IPS-18c (cell line): ENCODE data around the gene SAMD13.

ENCODE experiments used
- H3K4me3 ChIP-seq: 2 replicates; pipeline ENCODE4 v1.7.0; 2013; ENCODE audit warnings: low read depth, mild to moderate bottlenecking, low read length, moderate library complexity; ENCODE audit not compliant: insufficient read depth
- H3K9me3 ChIP-seq: one replicate; pipeline ENCODE4 v1.6.1; 2013; ENCODE audit warnings: mild to moderate bottlenecking, low read length, moderate library complexity; ENCODE audit not compliant: control insufficient read depth, insufficient read depth

The SAMD13 gene

GRCh38 chr1:84301004-84301784, at the start of gene SAMD13:
SAMD13 (plus strand) TSS chr1:84301708; CDS start chr1:84303235, 1,527 bp downstream.
- Histone ChIP-seq H3K4me3 (peak within 1 kb of the TSS; percentile 11; the same call in 1 of the 2 replicates), H3K9me3 (no peaks in the 10 kb centered on the region)

DNA sequence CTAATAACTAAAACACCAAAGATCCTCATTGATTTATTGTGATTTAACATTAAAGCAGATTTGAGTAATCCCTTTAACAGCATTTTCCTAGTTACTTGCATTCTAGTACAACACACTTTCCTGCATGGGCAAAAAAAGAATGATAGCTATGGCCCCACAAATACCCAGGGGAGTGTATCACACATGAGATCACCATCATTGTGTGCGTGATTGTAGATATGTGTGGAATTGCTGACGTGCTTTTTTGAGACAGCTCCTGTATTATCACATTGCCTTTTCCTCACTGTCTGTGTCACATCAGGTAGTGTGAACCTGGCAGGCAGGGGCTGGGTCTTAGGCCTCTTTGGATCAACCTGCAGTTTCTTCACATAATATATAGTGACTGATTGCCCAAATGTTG, 48.5 kb upstream of the SAMD13 start:
- Histone ChIP-seq H3K9me3 (peaks cover 2% of the 10 kb centered on the region), H3K4me3 (no peak overlapping the region)

DNA sequence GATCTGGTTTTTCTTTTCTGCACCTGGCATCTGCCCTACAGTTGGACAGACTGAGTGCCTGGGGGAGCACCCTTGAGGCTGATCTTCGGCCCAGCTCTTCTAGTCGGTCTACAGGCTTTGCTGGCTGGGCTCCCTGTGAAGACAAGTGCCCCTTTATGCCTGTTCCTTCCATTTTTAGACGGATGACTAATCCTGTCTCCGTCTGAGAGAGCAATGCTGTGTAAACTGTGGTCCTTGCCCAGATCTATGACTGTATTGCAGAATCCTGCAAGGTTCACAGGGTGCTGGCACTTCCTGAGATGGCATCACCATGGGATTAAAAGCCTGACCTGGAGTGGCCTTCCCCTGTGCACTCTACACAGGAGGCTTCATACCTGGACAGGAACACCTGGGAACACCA, 47.6 kb upstream of the SAMD13 start:
- Histone ChIP-seq H3K4me3 (no peak overlapping the region), H3K9me3 (peaks cover 2% of the 10 kb centered on the region)

DNA sequence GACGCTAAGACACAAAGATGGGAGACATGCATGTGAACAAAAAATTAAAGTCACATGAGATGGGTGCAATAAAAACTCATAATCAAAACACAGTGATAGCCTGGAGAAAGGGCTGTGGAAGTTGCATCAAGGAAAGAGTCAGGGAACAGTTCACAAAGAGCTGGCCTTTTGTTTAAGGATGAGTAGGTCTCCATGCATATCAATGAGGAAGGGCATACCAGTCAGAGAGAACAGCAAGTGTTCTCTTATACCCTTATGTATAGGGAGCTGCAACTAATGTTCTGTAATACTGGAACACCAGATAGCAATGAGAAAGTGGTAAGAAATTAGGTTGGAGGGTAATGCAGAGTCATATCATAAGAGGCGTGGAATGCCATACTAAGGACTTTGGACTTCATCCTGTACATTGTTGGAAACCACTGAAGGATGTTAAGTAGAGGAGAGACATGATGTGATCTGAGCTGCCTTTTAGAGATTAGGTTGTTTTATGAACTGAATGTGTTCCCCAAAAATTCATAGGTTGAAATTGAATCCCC, 46.7 kb upstream of the SAMD13 start:
- peaks cover 2% of the 10 kb centered on the region for H3K9me3 ChIP-seq
- H3K4me3 ChIP-seq: no peak overlapping the region

GRCh38 chr1:84255582-84255981, 45.9 kb upstream of the SAMD13 start:
- H3K9me3 ChIP-seq: peaks cover 2% of the 10 kb centered on the region

DNA sequence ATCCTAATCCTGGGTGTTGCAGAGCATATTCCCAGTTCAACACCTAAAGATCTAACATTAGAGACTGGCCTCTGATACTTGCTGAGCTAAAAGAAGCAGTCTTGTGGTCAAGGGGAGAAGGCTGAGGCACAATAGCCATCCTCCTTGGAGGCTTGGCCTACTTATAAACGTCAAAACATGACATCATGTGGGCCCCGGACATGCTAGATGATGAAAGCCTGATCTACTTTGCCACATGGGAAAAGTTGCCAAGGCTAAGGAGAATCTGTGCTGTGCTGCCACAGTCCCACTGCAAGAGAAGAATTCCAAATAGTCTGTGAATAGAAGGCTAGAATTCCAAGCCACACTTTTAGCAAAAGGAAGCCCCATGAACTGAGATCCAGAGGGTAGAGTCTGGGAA, 43.9 kb upstream of the SAMD13 start:
- no peak overlapping the region for H3K4me3 ChIP-seq
- H3K9me3 ChIP-seq: no peaks in the 10 kb centered on the region

More at GRCh38 chr1:84255582-84255981, 45.9 kb upstream of the SAMD13 start:
- H3K4me3 ChIP-seq: no peak overlapping the region

DNA sequence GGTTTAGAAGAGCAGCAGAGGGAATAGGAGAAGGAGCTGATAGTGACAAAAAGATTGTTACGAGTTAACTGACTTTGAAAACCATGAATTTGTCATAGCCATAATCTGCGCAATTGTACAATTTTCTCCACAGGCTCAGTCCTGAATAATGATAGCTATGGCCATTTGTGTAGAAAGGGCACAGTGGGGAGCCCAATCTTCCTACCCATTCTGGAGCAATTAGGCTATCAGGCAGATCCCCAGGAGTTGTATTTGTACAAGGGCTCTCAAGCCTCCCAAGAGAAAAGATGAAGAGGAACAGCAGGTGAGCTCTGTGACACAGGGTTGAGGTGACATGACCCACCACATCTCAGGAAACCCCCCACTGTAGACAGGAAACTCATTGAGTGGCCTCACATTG, 42.1 kb upstream of the SAMD13 start:
- Histone ChIP-seq H3K9me3 (no peaks in the 10 kb centered on the region), H3K4me3 (no peak overlapping the region)

DNA sequence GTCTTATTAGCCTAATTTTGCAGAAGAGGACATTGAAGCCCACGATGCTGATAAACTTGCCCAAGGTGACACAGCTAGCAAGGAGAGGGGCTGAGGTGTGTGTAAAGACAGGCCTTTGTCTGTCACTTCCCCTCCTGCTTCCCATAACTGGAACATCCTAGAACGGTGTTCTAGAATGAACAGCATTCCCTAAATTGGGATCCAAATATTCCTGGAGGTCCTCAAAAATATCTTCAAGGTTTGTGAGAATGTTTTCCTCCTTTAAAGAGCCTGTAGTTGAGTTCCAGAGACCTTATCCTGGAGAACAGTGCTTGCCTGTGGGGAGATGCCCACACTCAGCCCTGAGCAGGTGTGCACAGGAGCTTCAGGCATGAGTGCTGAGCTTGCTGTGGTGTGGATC, 41.5 kb upstream of the SAMD13 start:
- H3K9me3 ChIP-seq: no peaks in the 10 kb centered on the region
- H3K4me3 ChIP-seq: no peak overlapping the region

GRCh38 chr1:84260852-84261518, 40.5 kb upstream of the SAMD13 start:
- no peak overlapping the region for H3K4me3 ChIP-seq
- no peaks in the 10 kb centered on the region for H3K9me3 ChIP-seq

DNA sequence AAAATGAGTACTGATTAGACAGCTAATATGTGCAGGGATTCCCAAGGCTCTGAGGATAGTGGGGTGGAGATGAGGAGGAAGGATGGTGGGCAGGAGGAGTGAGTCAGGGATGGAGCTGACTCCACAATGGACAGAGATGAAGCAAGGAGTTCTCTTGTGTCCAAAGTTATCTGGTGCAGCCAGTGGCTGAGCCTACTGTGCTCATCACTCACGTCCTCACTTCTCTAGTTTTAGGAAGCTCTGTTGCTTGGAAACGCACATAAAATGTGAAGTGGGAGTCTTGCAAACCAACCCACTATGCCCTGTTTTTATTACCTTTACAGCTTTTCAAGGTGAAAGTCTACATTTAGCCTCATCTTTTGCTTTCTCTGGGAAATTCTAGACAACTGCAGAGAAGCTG, 36.5 kb upstream of the SAMD13 start:
- no peak overlapping the region for H3K4me3 ChIP-seq
- H3K9me3 ChIP-seq: no peaks in the 10 kb centered on the region

DNA sequence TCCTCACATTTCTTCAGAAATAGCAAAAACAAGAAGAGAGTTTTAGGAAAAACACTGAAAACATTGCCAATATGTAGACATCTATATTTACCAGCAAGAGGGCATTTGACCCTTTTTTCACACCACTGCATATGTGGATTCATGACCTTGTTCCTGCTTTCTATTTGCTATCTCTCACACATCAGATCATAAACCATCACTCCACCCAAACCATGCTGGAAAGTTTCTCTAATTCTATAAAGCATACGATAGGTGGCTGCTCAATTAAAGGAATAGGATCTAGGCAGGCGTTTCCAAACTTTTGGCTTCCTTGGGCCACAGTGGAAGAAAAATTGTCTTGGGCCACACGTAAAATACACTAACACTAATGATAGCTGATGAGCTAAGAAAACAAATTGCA, 35.6 kb upstream of the SAMD13 start:
- H3K4me3 ChIP-seq: no peak overlapping the region

GRCh38 chr1:84266748-84267147, 34.8 kb upstream of the SAMD13 start:
- no peak overlapping the region for H3K4me3 ChIP-seq

More for the DNA sequence above, 35.6 kb upstream of the SAMD13 start:
- no peaks in the 10 kb centered on the region for H3K9me3 ChIP-seq

GRCh38 chr1:84267476-84267875, 34.0 kb upstream of the SAMD13 start:
- no peaks in the 10 kb centered on the region for H3K9me3 ChIP-seq
- no peak overlapping the region for H3K4me3 ChIP-seq

More at GRCh38 chr1:84266748-84267147, 34.8 kb upstream of the SAMD13 start:
- H3K9me3 ChIP-seq: no peaks in the 10 kb centered on the region

GRCh38 chr1:84268346-84268745, 33.2 kb upstream of the SAMD13 start:
- peaks cover 3% of the 10 kb centered on the region for H3K9me3 ChIP-seq
- no peak overlapping the region for H3K4me3 ChIP-seq

GRCh38 chr1:84269306-84269705, 32.2 kb upstream of the SAMD13 start:
- Histone ChIP-seq H3K9me3 (peaks cover 5% of the 10 kb centered on the region), H3K4me3 (no peak overlapping the region)

DNA sequence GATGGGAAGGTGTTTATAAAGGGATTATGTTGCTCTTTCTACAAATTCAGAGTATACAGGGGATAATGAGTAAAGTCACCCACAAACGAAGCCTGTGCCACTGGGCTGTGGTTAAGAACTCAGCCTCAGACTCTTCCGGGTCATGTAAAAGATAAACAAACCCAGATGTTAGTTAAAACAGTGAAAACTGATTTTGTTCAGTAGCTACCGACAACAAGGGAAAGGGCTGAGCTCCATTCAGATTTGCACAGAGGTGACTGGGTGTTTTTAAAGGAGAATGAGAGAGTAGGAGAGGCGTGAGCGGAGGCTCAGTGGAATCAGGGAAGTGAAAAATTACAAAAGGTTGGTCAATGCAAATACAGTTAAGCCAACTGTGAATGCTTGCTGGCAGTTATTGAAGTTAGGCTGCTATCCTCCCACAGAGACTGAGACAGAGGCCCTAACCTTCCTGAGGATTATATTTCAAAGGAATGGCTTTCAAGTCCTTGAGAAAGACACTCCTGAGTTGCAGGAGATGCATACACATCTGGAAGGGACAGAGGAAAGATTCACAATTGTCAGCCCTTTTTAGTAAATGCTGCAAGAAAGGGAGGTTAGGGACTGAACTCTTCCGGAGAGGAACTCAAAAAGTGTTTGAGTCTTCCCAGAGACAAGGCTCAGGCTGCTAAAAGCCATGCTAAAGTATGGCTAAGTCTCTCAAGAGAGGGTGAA, 29.9 kb upstream of the SAMD13 start:
- Histone ChIP-seq H3K9me3 (peaks cover 5% of the 10 kb centered on the region), H3K4me3 (no peak overlapping the region)

GRCh38 chr1:84272401-84272800, 29.1 kb upstream of the SAMD13 start:
- H3K9me3 ChIP-seq: peaks cover 5% of the 10 kb centered on the region
- no peak overlapping the region for H3K4me3 ChIP-seq
